ENCODE measurements around the gene ERCC1.
A peak's percentile ranks its signal among the peaks of the same experiment; 100 is the strongest.
"Not testable (repeated sequence)": the region's sequence is repeated elsewhere in the genome, so short reads cannot be mapped to it uniquely, and the experiment has no call there.

Gene ERCC1

DNA sequence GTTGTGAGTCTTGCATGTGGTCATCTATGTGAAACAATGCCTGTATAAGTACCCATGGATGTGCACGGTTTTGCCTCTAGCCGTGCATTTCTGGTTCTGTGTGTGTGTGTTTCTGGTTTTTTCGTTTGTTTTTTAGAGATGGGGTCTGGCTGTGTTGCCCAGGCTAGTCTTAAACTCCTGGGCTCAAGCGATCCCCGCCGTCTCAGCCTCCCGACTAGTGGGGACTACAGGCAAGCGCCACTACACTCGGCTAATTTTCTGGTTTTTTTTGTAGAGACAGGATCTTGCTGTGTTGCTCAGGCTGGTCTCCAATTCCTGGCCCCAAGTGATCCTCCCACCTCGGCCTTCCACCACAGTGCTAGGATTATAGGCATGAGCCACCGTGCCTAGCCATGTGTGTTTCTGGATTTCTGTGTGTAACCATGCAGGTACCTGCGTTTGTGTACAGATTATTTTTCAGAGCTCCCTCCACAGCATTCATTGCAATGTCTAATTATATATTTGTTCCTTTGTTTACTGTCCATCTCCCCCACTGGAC lies 28.2 kb upstream of the ERCC1 start:
- no peak for ATAC-seq

DNA sequence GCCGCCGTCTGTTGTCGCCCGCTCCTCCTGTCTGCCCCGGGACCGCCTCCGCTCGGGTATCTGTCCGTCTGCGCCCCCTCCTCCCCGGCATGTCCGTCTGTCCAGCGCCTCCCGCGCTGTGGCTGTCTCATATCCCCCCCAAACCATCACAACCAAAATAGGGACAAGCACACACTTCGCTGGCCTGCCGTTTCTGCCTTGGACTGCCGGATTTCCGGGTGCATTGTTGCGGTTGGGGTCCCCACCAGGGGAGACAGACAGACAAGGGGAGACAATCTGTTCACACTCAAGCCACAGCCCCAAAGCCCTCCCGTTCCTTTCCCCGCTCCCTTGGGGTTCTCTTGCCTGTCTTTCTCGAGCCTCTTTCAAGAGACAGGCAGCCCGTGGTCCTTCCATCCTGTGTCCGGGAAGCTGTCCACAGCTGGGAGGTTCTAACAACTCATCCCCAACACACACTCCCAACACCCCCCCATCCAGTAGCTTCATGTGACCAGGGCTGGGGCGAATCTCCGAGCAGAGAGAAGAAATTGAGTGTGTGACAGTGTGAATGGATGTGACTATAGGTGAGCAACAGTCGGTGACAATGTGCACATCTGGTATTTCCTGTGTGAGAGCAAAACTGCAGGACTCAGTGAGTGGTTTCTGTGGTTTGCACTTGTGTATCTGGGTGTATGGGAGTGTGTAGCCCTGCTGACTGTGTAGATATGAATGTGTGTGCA lies 27.6 kb upstream of the ERCC1 start:
- peak; percentile 46 to 52 for ATAC-seq

DNA sequence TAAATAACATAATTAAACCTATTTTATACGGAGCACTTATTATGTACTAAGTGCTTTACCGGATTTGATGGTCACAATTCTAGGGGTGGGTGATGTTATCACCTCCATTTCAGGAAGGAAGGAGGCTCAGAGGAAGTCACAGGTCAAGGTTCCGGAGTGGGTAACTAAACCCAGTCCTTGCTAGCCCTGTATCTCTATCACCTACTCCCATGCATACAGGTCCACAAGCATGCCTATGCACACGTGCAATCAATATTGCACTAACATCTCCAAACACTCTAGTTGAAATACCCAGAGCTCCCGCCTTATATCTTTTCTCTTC lies 26.3 kb upstream of the ERCC1 start:
- ATAC-seq, result peak in 1 of 2 donors; percentile 14

DNA sequence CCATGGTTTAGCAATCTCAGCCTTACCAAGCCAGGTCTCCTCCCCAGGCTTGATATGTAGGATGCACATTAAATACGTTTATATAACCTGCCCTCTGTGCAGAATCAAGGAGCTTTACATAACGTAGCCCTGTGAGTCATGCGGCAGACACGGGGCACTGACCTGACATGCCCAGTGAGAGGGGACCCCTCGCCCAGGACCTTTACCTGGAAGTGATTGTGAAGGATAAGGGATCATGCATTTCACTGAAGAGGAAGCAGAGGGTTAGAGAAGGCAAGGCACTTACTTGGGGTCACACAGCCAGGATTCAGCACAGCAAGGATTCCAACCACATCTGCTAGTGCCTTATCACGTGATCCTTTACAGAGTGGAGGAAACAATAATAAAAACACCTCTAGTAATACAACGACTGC lies 25.2 kb upstream of the ERCC1 start:
- ATAC-seq, result no peak

DNA sequence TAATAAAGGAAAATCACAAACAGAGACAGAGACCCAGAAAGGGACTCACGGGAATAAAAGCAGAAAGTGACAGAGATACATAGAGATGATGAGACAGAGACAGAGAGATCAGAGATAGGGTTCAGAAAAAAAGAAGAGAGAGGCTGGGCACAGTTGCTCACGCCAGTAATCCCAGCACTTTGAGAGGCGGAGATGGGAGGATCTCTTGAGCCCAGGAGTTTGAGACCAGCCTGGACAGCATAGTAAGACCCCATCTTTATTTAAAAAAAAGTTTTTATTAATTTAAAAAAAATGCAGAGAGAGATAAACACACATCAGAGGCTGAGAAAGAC lies 24.7 kb upstream of the ERCC1 start:
- no peak for ATAC-seq

DNA sequence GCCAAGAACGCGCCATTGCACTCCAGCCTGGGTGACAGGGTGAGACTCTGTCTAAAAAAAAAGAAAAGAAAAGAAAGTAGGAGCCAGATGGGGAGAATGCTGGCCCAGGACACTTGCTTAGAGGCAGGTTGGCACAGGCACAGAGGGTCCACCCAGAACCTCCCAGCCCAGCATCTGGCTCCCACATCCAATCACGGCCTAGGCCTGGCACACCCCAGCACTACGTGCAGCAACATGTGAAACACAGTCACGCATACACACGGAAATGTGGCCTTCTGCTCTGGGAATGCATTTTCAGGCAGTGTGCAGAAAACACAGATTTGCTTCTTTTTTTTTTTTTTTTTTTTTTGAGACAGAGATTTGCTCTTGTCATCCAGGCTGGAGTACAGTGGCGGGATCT lies 23.2 kb upstream of the ERCC1 start:
- no peak for ATAC-seq

DNA sequence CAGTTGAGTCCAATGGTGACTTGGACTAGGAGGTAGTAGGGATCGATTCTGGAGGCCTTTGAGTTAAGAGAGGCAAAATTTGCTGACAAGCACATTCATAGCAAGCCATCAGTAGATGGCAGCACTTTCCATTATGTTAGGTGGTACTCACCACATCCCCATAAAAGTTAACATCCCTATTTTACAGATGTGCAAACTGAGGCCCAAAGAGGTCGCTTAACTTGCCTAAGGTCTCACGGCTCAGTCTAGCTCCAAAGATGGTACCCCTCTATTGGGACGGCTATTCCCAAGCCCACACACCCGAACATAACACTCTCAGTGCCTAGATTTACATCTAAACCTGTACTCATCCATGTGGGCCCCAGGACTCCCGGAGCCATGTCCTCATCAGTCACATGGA lies 22.6 kb upstream of the ERCC1 start:
- no peak for ATAC-seq

DNA sequence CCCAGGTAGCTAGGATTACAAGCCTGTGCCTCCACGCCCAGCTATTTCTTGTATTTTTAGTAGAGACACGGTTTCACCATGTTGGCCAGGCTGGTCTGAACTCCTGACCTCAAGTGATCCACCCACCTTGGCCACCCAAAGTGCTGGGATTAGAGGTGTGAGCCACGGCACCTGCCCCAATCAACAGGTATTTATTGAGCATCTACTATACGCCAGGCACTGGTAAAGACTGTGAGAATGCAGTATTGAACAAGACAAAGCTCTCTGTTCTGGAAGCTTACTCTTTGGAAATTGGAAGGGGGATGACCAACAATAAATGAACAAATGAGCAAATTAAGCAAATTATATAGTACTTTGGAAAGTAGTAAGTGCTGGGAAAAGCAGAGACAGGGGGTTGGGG lies 21.4 kb upstream of the ERCC1 start:
- no peak for ATAC-seq

DNA sequence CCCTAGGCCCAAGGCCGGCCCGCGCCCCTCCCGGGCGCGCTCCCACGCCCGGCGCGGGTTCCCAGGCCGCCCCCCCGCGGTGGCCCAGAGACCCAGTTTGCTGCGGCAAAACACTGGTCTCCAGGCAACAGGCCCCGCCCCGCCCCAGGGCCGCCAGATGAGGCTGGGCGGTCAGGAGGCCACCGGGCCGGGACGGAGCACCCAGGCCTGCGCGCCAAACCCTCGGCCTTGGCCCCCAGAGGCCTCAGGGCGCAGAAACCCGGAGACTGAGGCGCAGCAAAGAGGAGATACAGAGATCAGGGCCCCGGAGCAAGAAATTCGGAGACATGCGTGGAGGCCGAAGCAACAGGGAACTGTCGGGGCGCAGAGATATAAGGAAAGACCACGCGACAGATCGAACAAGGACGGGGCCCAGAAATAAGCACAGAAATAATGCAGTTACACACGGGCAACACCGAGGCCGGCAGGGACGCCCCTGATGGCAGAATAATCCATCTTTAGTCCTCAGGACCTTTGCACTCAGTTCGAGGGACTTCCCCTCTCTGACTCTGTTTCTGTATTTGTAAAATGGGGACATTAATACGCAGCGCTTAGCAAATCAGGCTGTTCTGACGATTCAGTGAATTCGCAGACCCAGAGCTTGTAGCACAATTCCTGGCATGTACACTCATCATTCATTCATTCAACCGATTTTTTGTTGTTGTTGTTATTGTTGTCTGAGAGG lies 20.8 kb upstream of the ERCC1 start:
- peak; percentile 53 to 55 for ATAC-seq

DNA sequence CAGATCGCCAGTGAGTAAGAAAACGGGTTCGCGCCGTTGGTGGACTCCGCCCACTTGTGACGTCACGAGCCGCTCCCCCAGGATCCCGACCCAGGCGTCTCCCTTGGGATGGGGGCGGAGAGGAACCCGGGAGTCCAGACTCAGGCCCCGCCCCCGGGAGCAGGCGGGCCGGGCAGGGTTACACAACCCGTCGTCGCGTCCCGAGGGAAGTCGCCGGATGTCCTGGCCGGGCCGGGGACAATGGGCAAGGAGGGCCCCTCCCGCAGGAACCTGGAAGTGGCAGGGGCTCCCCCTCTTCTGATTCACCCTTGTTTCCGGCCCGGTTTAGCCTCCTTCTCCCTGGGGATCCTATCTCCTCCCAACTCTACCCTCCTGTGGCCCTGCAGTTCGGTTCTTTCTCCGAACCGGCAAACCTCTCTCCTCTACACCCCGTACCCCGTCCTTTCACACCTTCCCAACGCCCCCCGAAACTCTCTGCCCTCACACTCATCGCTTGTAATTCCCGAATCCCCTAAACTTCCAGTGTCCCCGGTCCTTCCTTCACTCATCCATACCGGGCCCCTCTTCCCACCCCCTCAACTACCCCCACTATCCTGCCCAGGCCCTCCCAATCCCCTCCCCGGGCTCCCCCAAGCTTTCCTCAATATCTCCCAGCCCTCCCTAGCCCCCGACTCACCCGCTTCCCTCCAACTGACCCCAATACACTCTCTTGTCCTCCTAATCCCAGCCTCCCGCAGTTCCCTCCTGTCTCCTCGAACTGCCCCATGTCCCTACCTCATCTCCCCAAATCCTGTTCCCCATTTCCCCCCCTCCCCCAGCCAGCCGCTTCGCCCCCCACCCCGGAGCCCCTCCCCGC lies 20.0 kb upstream of the ERCC1 start:
- peak in 1 of 2 donors; percentile 5 for ATAC-seq

DNA sequence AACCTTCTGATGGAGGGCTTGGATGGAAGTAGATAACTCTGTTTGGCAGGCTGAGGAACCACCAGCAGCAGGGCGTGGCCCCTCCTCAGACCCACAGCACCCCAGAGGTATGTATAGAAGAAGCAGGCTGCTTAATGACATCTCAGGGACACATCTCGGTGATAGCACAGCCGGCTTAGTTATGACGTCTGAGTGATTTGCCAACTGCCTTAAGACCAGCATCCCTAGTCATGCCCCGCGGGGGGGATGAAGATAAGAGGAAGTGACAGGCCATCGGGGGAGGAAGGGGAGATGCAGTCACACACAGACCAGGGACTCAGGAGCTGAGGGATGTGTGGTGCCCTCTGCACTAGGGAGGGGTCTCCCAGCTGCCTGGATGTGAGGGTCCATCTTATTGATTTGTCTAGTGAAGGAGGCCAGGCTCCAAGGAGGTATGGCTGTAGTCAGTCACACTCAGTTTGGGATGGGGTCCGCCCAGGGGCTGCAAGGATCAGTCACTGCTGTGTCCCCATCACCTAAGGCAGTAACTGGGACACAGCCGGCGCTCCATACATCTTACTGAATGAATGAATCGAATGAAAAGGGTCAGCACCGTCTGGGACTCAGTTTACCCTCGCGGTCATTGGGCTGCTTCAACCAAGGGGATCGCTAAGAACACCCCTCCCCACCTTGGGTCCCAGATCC lies 19.2 kb upstream of the ERCC1 start:
- no peak for ATAC-seq

DNA sequence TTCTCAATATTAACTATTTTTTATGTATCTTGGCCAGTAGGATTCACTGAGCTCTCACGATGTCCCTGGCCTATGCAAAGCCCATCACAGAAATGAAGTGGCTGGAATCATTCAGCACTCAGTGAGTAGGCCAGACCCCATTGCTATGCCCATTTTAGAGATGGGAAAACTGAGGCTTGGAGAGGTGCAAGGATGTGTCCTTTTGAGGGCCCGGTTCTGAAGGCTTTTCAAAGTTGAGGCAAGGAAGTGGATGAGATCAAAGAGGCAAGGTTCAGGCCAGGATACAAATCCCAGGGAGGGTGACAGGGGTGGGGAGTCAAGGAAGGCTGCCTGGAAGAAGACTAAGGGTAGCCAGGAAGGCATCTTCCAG lies 18.7 kb upstream of the ERCC1 start:
- no peak for ATAC-seq

DNA sequence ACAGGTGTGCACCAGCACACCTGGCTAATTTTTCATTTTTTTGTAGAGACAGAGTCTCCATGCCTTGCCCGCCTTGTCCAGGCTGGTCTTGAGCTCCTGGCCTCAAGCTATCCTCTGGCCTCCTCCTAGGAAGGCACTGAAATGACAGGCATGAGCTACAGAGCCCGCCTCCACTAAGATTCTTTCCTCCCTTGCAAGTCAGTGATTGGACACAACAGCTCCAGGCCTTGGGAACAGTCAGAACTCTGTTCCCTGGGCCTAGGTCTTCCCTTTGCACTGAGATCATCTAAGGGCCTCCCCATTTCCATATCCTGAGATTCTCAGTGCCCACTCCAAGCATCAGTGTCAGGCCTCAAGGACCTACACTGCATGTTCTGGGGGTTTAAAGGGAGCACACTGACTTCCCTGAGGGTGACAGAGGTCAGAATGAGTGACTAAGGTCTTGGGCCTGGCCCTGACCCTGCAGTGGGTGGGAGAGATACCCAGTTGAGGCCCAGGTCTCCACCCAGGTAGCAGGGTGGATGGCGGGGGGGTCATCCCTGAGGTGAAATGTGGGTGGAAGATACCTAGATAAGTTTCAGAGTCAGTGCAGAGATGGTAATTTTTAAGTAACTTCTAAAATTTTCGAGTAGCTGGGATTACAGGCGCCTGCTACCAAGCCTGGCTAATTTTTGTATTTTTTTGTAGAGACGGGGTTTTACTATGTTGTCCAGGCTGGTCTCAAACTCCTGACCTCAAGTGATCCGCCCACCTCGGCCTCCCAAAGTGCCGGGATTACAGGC lies 17.3 kb upstream of the ERCC1 start:
- ATAC-seq, result no peak

DNA sequence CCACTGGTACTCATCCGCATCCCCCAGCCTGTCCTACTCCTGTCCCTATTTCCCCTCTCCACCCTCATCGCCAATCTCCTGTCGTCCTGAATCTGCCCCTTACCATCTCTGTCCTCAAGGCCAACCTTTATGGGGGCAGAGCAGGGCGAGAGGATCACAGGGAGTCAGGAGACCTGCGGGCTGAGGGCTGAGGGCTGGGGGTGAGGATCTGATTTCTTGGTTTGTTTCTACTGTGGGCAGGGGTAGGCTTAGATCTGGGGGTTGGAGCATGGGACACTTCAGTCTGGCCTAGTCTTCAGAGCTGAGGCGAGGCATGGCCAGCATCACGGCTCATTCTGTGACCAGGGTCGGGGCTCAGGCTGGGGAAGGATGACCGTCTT lies 16.5 kb upstream of the ERCC1 start:
- ATAC-seq, result no peak

DNA sequence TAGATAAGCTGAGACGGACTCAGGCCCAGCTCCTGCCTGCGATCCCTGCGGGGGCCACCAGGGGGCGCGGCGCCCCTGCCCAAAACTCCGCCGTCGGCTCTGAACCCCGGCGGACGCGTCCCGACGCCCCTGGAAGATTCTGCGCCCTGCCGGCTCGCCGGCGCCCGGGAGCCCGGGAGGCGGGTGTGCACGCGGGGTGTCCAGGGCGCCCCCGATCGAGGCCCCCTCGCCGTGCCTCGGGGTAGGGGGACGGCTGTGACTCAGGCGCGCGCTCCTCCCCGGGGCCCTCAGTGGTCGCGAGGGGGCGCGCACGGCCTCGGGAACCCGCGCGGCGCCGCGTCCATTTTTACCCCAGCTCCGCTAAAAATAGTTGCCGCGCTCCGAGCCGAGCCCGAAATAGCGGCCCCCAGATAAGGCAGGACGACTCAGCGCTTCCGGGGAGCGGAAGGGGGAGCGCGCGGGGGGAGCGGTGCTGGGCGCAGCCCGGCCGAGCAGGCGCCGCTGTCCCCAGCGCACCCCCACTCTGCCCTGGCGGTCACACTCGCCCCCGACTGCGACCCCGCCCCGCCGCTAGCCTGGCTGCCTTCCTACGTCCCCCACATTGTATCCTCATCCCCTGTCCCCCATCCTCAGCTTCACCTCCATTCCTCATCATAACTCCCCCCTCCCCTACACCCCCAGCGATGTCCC lies 16.0 kb upstream of the ERCC1 start:
- ATAC-seq, result peak; percentile 73 to 77

DNA sequence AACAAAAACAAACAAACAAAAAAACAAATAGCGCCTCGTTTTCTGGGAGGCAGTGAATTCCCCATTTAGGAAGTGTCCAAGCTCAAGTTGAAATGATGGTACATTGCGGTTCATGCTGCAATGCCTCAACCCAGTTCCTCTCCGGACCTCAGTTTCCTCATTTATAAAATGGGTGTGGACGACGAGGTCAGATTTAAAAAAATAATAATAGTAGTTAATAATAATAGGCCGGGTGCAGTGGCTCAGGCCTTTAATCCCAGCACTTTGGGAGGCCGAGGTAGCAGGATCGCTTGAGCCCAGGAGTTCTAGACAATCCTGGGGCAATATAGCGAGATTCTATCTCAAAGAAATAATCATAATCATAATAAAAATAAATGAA lies 15.5 kb upstream of the ERCC1 start:
- no peak for ATAC-seq

DNA sequence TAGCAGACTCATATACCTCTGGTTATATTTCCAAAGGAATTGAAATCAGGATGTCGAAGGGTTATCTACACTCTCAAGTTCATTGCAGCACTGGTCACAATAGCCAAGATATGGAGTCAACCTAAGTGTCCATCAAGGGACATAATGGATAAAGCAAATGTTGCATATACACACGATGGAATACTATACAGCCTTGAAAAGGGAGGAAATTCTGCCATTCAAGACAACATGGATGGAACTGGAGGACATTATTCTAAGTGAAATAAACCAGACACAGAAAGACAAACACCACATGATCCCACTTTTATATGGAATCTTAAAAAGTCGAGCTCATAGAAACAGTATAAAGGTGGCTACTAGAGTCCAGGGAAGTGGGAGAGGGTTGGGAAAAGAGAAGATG lies 13.6 kb upstream of the ERCC1 start:
- ATAC-seq, result no peak

DNA sequence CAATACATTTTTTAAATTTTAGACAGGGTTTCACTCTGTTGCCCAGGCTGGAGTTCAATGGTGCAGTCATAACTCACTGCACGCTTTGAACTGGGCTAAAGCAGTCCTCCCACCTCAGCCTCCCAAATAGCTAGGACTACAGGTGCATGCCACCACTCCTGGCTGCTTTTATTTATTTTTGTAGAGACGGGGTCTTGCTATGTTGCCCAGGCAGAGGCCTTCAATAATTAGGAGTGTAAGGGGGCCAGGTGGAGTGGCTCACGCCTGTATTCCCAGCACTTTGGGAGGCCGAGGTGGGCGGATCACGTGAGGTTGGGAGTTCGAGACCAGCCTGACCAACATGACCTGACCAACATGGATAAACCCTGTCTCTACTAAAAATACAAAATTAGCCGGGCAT lies 8.8 kb upstream of the ERCC1 start:
- ATAC-seq, result not testable (repeated sequence)

DNA sequence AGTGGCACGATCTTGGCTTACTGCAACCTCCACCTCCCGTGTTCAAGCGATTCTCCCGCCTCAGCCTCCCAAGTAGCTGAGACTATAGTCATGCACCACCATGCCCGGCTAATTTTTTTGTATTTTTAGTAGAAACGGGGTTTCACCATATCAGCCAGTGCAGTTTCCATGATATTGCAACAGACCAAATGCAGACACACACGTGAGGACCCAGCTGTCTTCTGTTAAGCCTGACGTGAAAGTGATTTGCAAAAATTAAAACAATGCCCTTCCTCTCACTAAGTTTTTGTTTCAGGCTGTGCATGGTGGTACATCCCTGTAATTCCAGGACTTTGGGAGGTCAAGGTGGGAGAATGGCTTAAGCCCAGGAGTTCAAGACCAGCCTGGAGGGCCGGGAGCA lies 7.3 kb upstream of the ERCC1 start:
- not testable (repeated sequence) for ATAC-seq

DNA sequence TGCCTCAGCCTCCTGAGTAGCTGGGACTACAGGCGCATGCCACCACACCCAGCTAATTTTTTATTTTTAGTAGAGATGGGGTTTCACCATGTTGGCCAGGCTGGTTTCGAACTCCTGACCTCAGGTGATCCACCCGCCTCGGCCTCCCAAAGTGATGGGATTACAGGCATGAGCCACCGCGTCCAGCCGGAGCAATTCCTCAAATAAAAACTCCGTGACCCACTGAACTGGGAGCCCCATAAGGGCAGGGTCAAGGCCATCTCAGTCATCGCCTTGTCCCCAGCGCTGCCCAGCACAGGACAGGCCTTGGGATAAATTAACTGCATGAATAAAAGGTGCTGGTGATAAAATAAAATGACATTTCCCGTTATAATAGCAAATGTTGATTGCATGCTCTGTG lies 6.2 kb upstream of the ERCC1 start:
- not testable (repeated sequence) for ATAC-seq

DNA sequence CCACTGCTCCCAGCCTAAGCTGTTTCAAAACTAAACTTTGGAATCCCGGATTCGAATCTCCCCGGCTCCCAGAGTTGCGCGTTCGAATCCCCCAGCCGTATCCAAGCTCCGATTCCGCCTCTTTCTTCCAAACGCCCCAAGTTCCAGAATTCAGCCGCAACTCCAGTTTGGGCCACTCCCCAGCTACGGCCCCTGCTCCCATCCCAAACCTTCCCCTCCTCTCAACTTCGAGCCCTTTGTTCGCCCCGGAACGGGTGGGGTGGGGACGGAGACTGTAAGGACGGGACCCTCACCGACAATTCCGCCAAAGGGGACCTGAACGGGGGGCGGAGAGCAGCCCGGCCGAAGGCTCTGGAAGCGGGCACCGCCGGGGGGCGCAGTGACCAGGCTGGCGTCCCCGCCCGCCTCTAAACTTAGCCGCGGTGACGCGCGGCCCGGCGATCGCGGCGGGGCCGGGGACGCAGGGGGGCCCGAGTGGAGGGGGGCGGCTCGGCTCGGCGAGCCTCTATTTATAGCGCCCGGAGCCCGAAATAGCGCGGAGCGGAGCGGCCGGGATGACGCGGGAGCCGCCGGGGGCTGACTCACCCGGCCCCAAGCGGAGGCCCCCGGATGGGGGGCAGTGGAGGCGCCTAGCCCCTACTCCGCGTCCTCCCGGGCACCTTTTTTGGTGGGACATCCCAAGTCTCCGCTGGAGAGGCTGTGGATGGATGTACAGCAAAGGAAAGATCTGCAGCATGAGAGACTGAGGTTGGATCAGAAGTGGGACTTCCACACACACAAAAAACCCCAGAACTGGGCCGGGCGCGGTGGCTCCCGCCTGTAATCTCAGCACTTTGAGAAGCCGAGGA lies 4.9 kb upstream of the ERCC1 start:
- peak; percentile 14 to 25 for ATAC-seq
